ENCODE results near the gene PXDN. TPM values are rescaled to one million over a fixed set of nuclear protein-coding genes. Genes with fewer than 3 reads are reported as not detected.
"Not testable (repeated sequence)": the region's sequence is repeated elsewhere in the genome, so short reads cannot be mapped to it uniquely, and the experiment has no call there.

PXDN gene
- total RNA-seq, 1 donor from 2014 or later: 576 TPM

DNA sequence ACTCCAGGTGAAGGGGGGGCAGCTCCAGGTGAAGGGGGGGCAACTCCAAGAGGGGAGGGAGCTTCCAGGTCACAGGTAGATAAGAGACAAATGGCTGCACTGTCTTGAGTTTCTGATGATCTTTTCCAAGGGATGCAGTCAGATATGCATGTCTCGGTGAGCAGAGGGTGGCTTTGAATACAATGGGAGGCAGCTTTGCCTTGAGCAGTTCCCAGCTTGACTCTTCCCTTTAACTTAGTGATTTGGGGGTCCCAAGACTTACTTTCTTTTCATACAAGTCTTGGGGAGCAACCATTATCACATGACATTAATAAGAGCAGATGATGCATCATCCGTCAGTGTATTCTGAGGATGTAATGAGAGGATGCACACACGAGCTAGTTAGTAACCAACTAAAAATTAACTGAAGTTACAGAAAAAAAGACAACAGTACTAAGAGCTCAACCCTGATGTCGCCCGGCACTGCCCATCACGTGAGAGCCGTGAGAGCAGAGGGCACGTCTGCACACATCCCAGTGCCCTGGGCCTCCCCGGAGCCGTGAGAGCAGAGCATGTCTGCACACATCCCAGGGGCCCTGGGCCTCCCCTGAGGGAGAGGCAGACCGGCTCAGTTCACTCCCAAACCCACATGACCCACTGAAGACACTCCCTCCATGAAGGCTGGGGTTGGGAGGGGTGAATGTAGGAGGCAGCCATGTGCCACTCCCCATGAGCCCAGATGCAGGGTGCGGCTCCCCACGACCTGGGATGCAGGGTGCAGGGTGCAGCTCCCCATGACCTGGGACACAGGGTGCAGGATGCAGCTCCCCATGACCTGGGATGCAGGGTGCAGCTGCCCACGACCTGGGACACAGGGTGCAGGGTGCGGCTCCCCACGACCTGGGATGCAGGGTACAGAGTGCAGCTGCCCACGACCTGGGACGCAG is 39.4 kb downstream of the PXDN start:
- Mint-ChIP-seq H3K4me3 (ENCODE audit: unreplicated experiment) (no peak overlapping the region), H3K27me3 (ENCODE audit: low read depth) (no peaks in the 10 kb centered on the region), H3K9me3 (ENCODE audit: low read depth) (no peaks in the 10 kb centered on the region), H3K36me3 (ENCODE audit: low read depth) (peaks cover 4% of the 10 kb centered on the region), H3K4me1 (ENCODE audit: low read depth) (peaks cover 56% of the 10 kb centered on the region), H3K27ac (ENCODE audit: unreplicated experiment) (peak overlapping the region; percentile 77)
- TF ChIP-seq, protein P1, sequence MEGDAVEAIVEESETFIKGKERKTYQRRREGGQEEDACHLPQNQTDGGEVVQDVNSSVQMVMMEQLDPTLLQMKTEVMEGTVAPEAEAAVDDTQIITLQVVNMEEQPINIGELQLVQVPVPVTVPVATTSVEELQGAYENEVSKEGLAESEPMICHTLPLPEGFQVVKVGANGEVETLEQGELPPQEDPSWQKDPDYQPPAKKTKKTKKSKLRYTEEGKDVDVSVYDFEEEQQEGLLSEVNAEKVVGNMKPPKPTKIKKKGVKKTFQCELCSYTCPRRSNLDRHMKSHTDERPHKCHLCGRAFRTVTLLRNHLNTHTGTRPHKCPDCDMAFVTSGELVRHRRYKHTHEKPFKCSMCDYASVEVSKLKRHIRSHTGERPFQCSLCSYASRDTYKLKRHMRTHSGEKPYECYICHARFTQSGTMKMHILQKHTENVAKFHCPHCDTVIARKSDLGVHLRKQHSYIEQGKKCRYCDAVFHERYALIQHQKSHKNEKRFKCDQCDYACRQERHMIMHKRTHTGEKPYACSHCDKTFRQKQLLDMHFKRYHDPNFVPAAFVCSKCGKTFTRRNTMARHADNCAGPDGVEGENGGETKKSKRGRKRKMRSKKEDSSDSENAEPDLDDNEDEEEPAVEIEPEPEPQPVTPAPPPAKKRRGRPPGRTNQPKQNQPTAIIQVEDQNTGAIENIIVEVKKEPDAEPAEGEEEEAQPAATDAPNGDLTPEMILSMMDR (IDR thresholded peaks at IDR 0.05): no peak
- DNase-seq (ENCODE audit: low spot score): no peak

- peaks cover 41% of the 10 kb centered on the region for H3K4me1 Mint-ChIP-seq (ENCODE audit: low read depth)
- no peaks in the 10 kb centered on the region for H3K27me3 Mint-ChIP-seq (ENCODE audit: low read depth)
- DNase-seq (ENCODE audit: low spot score): no peak
- peaks cover 4% of the 10 kb centered on the region for H3K36me3 Mint-ChIP-seq (ENCODE audit: low read depth)
- no peaks in the 10 kb centered on the region for H3K9me3 Mint-ChIP-seq (ENCODE audit: low read depth)
- no peak overlapping the region for H3K27ac Mint-ChIP-seq (ENCODE audit: unreplicated experiment)
- no peak overlapping the region for H3K4me3 Mint-ChIP-seq (ENCODE audit: unreplicated experiment)
- TF ChIP-seq, protein P1 (IDR thresholded peaks at IDR 0.05): no peak
Measured at GRCh38 chr2:1702186-1702565, 42.1 kb downstream of the PXDN start.

DNA sequence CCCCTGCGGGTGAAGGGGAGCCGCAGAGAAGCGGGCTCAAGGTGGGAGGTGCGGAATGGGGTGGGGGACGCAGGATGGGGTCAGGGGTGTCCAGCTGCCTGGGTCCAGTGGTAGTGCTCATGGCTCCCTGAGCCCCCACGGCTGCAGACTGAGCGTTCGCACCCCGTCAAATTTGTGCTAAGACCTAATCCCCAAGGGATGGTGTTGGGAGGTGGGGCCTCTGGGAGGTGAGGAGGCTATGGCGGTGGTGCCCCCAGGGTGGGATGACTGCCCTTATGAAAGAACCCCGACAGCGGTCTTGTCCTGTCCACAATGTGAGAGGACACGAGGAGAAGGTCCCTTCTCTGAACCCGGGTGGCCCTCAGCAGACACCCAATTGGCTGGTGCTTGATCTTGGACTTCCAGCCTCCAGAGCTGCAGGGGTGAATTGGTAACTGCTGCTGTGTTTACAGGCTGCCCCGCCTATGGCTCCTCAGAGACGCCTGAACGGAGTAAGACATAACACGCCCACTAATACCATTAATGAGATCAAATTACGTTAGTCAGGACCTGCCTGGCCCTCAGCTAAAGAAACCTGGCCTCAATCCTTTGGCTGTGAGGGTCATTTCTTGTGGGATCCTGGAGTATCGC is 42.6 kb downstream of the PXDN start:
- peaks cover 4% of the 10 kb centered on the region for H3K36me3 Mint-ChIP-seq (ENCODE audit: low read depth)
- H3K9me3 Mint-ChIP-seq (ENCODE audit: low read depth): no peaks in the 10 kb centered on the region
- H3K4me3 Mint-ChIP-seq (ENCODE audit: unreplicated experiment): no peak overlapping the region
- H3K27me3 Mint-ChIP-seq (ENCODE audit: low read depth): no peaks in the 10 kb centered on the region
- TF ChIP-seq, protein P1 (IDR thresholded peaks at IDR 0.05): no peak
- H3K4me1 Mint-ChIP-seq (ENCODE audit: low read depth): peaks cover 40% of the 10 kb centered on the region
- DNase-seq (ENCODE audit: low spot score): no peak
- no peak overlapping the region for H3K27ac Mint-ChIP-seq (ENCODE audit: unreplicated experiment)

DNA sequence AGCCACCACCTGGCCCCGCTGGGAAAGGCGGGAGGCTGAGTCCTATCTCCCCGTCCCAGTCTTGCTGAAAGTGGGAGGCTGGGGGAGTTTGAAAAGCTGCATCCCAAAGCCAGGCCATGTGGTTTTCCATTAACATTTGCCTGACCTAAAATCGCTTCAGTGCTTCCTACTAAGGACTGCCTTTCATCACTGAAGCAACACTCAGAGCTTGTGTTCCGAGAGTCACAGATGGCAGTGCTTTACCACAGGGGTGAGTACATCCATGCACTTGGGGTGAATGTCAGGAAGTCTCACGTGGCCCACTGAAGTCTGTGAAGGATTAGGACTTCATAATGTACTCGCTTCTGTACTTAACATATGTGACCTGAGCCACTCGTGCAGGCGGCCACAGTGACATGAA is 43.3 kb downstream of the PXDN start:
- Mint-ChIP-seq H3K4me1 (ENCODE audit: low read depth) (peaks cover 38% of the 10 kb centered on the region), H3K36me3 (ENCODE audit: low read depth) (peaks cover 4% of the 10 kb centered on the region), H3K9me3 (ENCODE audit: low read depth) (no peaks in the 10 kb centered on the region), H3K4me3 (ENCODE audit: unreplicated experiment) (no peak overlapping the region), H3K27ac (ENCODE audit: unreplicated experiment) (no peak overlapping the region), H3K27me3 (ENCODE audit: low read depth) (no peaks in the 10 kb centered on the region)
- DNase-seq (ENCODE audit: low spot score): no peak
- TF ChIP-seq, protein P1 (IDR thresholded peaks at IDR 0.05): no peak

GRCh38 chr2:1700427-1700826 is 43.9 kb downstream of the PXDN start:
- not testable (repeated sequence) for H3K27me3 Mint-ChIP-seq (ENCODE audit: low read depth); H3K36me3 Mint-ChIP-seq (ENCODE audit: low read depth); DNase-seq (ENCODE audit: low spot score); H3K27ac Mint-ChIP-seq (ENCODE audit: unreplicated experiment); H3K4me3 Mint-ChIP-seq (ENCODE audit: unreplicated experiment); H3K9me3 Mint-ChIP-seq (ENCODE audit: low read depth)
- H3K4me1 Mint-ChIP-seq (ENCODE audit: low read depth): peaks cover 37% of the 10 kb centered on the region

Measured in chondrocyte (in vitro differentiated cells).